ENCODE results near the gene MRAS.

- TF ChIP-seq POLR2AphosphoS5 (IDR thresholded peaks at IDR 0.05) (no peak), CTCF (IDR thresholded peaks at IDR 0.05) (peak in 3 of 4 experiments; percentile 24 to 44 (median 24))
These were observed 77.8 kb downstream of the MRAS start for GRCh38 chr3:138426211-138426610.

All from gastroesophageal sphincter (tissue), 3 donors.